HG02852 (cell line): ENCODE results near the gene FOXD4.
"Not testable (repeated sequence)": the region's sequence is repeated elsewhere in the genome, so short reads cannot be mapped to it uniquely, and the experiment has no call there.

Experiments used
- ATAC-seq: cut with Tn5 transposase; IDR thresholded peaks from one replicate; pipeline ENCODE4 v1.9.1; 2021; ENCODE audit warnings: mild to moderate bottlenecking, moderate library complexity; ENCODE audit not compliant: unreplicated experiment

Gene FOXD4

GRCh38 chr9:117995-118467 is at the start of gene FOXD4:
Gene FOXD4, minus strand, starts transcription at chr9:118417. Its CDS starts 298 bp downstream, at chr9:118119.
- ATAC-seq: not testable (repeated sequence)

DNA sequence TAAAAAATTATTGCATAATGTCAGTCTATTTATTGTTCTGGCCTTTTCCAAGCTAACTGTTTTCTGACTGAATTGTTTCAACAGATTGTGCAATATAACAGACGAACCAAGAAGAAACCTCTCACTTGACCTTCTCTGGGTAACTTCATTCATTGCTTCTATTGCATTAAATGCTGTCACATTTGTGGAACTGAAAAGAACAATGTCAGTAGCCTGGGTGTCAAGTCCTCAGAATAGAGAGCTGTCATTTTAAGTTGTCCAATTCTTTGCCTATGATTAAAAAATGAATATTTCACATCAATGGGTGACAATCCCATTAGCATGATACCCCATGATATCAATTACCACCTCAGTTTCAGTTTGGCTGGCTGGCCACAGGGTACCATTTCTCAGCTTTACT is 41.7 kb upstream of the FOXD4 start:
- ATAC-seq: not testable (repeated sequence)

GRCh38 chr9:151173-151572 is 33.0 kb upstream of the FOXD4 start:
- ATAC-seq: not testable (repeated sequence)

DNA sequence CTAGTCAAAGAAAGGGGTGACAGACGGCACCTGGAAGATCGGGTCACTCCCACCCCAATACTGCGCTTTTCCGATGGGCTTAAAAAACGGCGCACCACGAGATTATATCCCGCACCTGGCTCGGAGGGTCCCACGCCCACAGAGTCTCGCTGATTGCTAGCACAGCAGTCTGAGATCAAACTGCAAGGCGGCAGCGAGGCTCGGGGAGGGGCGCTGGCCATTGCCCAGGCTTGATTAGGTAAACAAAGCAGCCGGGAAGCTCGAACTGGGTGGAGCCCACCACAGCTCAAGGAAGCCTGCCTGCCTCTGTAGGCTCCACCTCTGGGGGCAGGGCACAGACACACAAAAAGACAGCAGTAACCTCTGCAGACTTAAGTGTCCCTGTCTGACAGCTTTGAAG is 21.7 kb upstream of the FOXD4 start:
- ATAC-seq: not testable (repeated sequence)

GRCh38 chr9:117144-117994 is 848 bp downstream of the FOXD4 start:
- not testable (repeated sequence) for ATAC-seq

- not testable (repeated sequence) for ATAC-seq
Measured at GRCh38 chr9:116239-117077, 1.8 kb downstream of the FOXD4 start.

DNA sequence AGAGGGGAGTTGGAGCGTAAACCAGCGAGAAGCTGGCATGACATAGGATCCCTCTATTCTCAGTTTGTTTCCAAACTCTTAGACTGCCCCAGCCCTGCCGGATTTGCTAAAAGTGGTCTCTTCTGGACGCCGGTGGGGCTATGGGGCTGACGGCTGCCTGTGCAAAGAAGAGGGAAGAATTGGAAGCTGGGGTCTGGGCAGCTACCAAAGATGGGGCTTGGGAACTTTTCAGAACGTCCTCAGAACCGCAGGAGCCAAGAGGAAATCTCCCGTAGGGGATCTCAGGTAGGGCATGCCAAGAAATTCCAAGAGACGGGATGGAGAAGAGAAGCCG is 3.1 kb downstream of the FOXD4 start:
- not testable (repeated sequence) for ATAC-seq

- not testable (repeated sequence) for ATAC-seq
Measured at GRCh38 chr9:114267-115117, 3.7 kb downstream of the FOXD4 start.

DNA sequence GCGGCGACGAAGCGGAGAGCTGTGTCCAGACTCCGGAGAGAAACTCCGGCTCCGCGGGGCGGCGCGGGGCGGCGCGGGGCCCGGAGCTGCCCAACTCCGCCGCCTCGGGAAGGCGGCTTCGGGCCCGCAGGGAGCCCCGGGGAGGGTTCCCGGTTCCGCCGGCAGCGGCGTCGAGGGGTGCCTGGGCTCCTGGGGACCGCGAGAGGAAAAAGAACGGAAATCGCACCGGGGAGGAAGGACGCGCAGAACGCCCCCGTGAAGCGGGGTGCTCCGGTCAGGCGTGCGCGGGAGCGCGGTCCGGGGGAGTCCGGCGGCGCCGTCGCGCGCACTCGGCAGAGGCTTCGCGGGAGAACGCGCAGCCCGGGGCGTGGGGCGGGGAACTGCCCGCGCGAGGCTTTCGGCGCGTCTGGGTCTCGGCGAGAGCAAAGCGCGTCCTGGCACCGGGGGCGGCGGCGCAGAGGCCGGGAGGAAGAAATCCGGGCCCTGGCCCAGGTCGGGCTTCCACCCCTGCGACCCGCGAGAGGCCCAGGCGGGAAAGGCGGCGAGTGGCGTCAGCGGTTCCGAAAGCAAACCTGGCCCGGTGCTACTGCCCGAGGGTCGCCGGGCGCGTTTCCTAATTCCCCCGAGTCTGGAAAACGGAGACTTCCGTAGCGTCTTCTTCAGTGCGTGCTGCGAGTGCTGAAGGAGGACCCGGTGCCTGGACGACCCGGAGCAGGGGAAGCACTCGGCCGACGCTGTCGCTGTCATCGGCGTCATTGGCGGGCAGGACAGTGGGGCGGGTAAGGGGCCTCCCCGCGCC is 4.5 kb downstream of the FOXD4 start:
- ATAC-seq: not testable (repeated sequence)

GRCh38 chr9:112589-113467 is 5.4 kb downstream of the FOXD4 start:
- not testable (repeated sequence) for ATAC-seq

- not testable (repeated sequence) for ATAC-seq
Measured at GRCh38 chr9:110672-111071, 7.5 kb downstream of the FOXD4 start.

DNA sequence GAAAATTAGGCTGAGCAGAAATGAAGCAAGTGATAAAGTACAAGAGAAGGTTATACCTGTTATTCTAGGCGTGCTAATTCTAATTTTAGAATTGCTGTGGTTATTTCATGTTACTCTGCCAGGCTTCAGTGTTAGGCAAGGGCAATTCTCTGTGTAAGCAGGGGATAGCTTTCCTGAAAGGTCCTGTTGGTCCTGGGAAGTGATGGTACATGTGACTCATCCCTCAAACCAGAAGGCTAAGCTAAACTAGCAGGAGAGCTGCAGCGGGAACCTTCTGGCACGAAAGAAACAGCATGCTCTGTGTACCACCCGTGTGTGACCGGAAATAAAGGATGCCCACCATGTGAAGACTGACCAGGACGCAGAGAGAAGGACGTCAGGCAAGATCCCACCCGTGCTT is 8.7 kb downstream of the FOXD4 start:
- ATAC-seq: not testable (repeated sequence)

- ATAC-seq: not testable (repeated sequence)
Measured at GRCh38 chr9:108742-109495, 9.3 kb downstream of the FOXD4 start.

DNA sequence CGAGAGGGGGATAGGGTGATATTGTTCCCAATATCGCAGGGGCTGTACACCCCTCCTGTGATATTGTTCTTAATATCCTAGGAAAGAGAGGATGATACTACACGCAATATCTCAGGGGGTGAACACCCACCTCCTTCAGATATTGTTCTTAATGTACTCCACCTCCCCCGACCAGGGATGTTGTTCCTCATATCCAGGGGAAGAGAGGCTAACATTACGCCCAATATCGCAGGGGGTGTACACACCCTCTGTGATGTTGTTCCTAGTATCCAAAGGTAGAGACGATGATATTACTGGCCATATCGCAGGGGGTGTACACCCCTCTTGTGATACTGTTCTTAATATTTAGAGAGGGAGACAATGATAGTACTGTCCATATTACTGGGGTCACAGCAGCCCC is 12.2 kb downstream of the FOXD4 start:
- not testable (repeated sequence) for ATAC-seq

DNA sequence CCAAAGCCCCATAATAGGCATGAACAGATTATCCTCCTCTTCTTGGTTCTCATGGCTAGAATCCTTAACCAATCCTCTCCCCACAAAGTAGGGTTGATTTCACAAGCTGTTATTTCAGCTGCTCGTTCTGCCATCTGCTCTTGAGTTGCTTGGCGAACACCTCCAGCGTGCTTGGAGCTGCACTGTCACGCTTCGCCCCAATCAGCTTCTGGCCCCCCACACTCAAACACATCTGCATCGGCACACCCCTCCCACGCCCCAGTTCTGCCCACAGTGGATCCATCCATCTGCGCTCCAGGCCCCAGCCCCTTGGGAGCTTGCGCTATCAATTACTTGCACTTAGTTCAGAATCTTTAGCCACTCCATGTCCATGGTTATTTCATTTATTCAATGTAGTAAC is 17.8 kb downstream of the FOXD4 start:
- ATAC-seq: not testable (repeated sequence)

DNA sequence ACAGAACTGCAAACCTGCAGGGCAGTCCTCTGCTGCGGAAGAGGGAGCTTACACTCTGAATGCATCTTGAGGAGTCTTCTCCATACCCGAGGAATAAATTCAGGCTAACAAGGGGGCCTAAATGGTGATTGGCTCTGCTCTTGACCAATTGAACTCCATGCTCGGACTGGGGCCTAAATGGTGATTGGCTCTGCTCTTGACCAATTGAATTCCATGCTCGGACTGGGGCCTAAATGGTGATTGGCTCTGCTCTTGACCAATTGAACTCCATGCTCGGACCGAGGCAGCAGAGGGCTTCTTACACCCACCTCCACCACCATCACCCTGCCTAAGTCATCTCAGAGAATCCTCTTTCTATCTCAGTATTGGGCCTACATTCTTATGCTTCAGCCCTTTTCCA is 18.4 kb downstream of the FOXD4 start:
- ATAC-seq: not testable (repeated sequence)

DNA sequence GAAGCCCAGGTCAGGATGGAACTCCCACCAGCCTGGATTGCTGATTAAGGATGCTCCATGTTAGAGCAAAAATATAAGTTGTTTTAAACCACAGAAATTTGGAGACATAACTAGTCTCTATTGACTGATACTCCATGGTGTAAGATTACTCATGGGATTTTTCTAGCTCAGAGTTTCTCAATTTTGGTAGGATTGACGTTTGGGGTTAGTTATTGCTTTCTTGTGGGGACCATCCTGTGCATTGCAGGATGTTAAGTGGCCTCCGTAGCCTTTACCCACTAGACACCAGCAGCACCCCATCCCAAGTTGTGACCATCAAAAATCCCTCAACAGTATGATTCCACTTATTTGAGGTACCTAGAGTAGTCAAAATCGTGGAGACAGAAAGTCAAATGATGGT is 19.4 kb downstream of the FOXD4 start:
- ATAC-seq: not testable (repeated sequence)

DNA sequence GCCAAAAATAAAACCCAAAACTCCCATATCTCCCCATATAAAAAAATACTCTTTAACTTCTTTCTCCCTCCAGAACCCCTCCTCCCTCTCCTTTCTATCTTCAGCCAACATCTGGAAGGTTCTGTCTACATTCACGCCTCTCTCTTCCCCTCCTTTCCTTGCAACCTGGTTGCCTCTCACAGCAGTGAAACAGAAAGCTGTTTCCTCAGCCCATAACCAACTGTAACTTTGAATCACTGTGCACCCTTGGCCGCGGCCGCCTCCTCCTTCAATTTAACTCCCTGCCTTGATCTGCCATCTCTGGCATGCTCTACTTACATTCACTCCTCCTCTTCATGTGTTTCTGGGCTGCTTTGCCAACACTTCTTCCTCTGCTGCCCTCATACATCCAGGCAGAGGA is 23.2 kb downstream of the FOXD4 start:
- not testable (repeated sequence) for ATAC-seq
